HepG2 (cell line): Measurements from ENCODE around the gene PDGFA. TPM values are rescaled to one million over a fixed set of nuclear protein-coding genes. Genes with fewer than 3 reads are reported as not detected.

Source experiments
- ATAC-seq: fragments of 200-7000 bp; cut with Tn5 transposase; 3 replicates; pipeline ENCODE4 v1.9.1; 2020; ENCODE audit warnings: mild to moderate bottlenecking, moderate library complexity
- BruUV-seq: library from RNA; stranded (reverse); fragments of 400-500 nt; replicated peaks from 2 replicates; lab custom pipeline; 2021; lab: Mats Ljungman, UMichigan
- CTCF ChIA-PET: fragments of 300-600 bp; formaldehyde crosslinking; extraction: SDS; loops from one replicate; lab custom pipeline; 2021; ENCODE audit warnings: low total read pairs, inconsistent platforms, low intra/inter-chr PET ratio; lab: Yijun Ruan, JAX
- POLR2A ChIA-PET: fragments of 350-600 bp; sonication (Branson Sonifier 250); formaldehyde crosslinking; loops from one replicate; lab custom pipeline; 2020; ENCODE audit warnings: antibody characterized with exemption, inconsistent platforms; lab: Yijun Ruan, JAX
- DNase-seq: peaks from one replicate; pipeline ENCODE4 v3.0.0-alpha.2; 2015; ENCODE audit warnings: low spot score
- FAIRE-seq: peaks from 3 replicates; lab custom pipeline; 2011; peaks lifted over from hg19 to GRCh38; lab: Jason Lieb, UNC
- H2AFZ ChIP-seq: one replicate; pipeline ENCODE4 v1.6.1; 2011; ENCODE audit warnings: low read length, inconsistent platforms
- H3K27ac ChIP-seq: fragments of 300-600 bp; 3 replicates; pipeline ENCODE4 v1.8.0; 2011; ENCODE audit warnings: mixed run types, mild to moderate bottlenecking, mixed read lengths, low read length, inconsistent platforms; ENCODE audit not compliant: insufficient read depth; ENCODE audit errors: extremely low read length
- H3K27me3 ChIP-seq, 2 experiments: fragments of 200-600 bp in 1 of 2; 2 replicates in 1 of 2; 3 replicates in 1 of 2; pipeline versions ENCODE4 v1.6.0 to v1.8.0; 2011; ENCODE audit warnings: low read length in 2 of 2, mild to moderate bottlenecking in 2 of 2, moderate library complexity in 2 of 2, inconsistent platforms in 1 of 2; ENCODE audit not compliant: insufficient read depth in 2 of 2, control insufficient read depth in 1 of 2
- H3K36me3 ChIP-seq, 2 experiments: fragments of 200-600 bp in 1 of 2; replicated peaks in 1 of 2; 2 replicates in 1 of 2; 3 replicates in 1 of 2; pipeline versions ENCODE4 v1.5.1 to v1.8.0; 2011; ENCODE audit warnings: low read length in 2 of 2, inconsistent platforms in 1 of 2; ENCODE audit not compliant: insufficient read depth in 2 of 2, control insufficient read depth in 1 of 2
- H3K4me1 ChIP-seq: 2 replicates; pipeline ENCODE4 v1.5.1; 2012; ENCODE audit warnings: low read length, inconsistent platforms; ENCODE audit not compliant: insufficient read depth
- H3K4me2 ChIP-seq: 2 replicates; pipeline ENCODE4 v1.6.0; 2011; ENCODE audit warnings: low read depth, low read length, inconsistent platforms
- H3K4me3 ChIP-seq, 3 experiments: fragments of 200-600 bp in 1 of 3; sonication (generic), shearing (Covaris generic) in 1 of 3; replicated peaks in 1 of 3; 2 replicates each; pipeline ENCODE4 v1.5.1; 2011 to 2016; ENCODE audit warnings: low read length in 3 of 3, inconsistent platforms in 2 of 3, low read depth in 2 of 3, mild to moderate bottlenecking in 2 of 3, control low read depth in 1 of 3, mixed read lengths in 1 of 3; ENCODE audit not compliant: insufficient read depth in 1 of 3
- H3K79me2 ChIP-seq: one replicate; pipeline ENCODE4 v1.6.1; 2011; ENCODE audit warnings: low read length, inconsistent platforms; ENCODE audit not compliant: insufficient read depth
- H3K9ac ChIP-seq: 2 replicates; pipeline ENCODE4 v1.6.0; 2011; ENCODE audit warnings: mild to moderate bottlenecking, low read depth, low read length, inconsistent platforms; ENCODE audit not compliant: insufficient read depth
- H3K9me3 ChIP-seq: 2 replicates; pipeline ENCODE4 v1.5.1; 2012; ENCODE audit warnings: mild to moderate bottlenecking, low read length
- H4K20me1 ChIP-seq: 2 replicates; pipeline ENCODE4 v1.6.0; 2011; ENCODE audit warnings: inconsistent platforms, mild to moderate bottlenecking, low read length, moderate library complexity; ENCODE audit not compliant: insufficient read depth
- ASH2L ChIP-seq: fragments of 300-600, 200-600 bp; sonication (generic); IDR thresholded peaks from 2 replicates; pipeline ENCODE4 v1.7.0; 2017; ENCODE audit warnings: low read depth, mild to moderate bottlenecking, moderate library complexity, mixed read lengths, low read length; ENCODE audit not compliant: insufficient read length
- IRX3 ChIP-seq: sonication (generic); formaldehyde crosslinking; IDR thresholded peaks from 2 replicates; pipeline ENCODE4 v1.8.1; 2023; ENCODE audit warnings: mild to moderate bottlenecking, low read depth, missing genetic modification reagents, borderline replicate concordance
- KAT8 ChIP-seq: IDR thresholded peaks from 2 replicates; pipeline ENCODE4 v1.6.1; 2016; ENCODE audit warnings: missing genetic modification reagents, missing compliant biosample characterization
- SUZ12 ChIP-seq: fragments of 150-350 bp; IDR thresholded peaks from 2 replicates; pipeline ENCODE4 v1.6.1; 2014; ENCODE audit warnings: low read depth, low read length
- ZMAT3 ChIP-seq: sonication (generic); formaldehyde crosslinking; conservative IDR thresholded peaks from 2 replicates; pipeline ENCODE4 v1.7.0; 2021; ENCODE audit warnings: missing genetic modification reagents
- ZNF563 ChIP-seq: sonication (generic); formaldehyde crosslinking; IDR thresholded peaks from 2 replicates; pipeline ENCODE4 v1.8.0; 2022; ENCODE audit warnings: mild to moderate bottlenecking, moderate library complexity, missing genetic modification reagents
- ZNF770 ChIP-seq: sonication (generic); formaldehyde crosslinking; IDR thresholded peaks from 2 replicates; pipeline ENCODE4 v1.5.0; 2020; ENCODE audit warnings: mild to moderate bottlenecking, missing genetic modification reagents
- ZNF83 ChIP-seq: sonication (generic); formaldehyde crosslinking; IDR thresholded peaks from 2 replicates; pipeline ENCODE4 v1.4.0; 2020; ENCODE audit warnings: missing genetic modification reagents, mild to moderate bottlenecking, borderline replicate concordance
- WGBS: methylation state at CpG from one replicate; pipeline ENCODE4 v1.1.6; 2017; ENCODE audit warnings: low lambda C conversion rate; 5-methylcytosine and 5-hydroxymethylcytosine counted together
- in situ Hi-C: cut with HindIII; loops from 2 replicates; pipeline ENCODE4 v1.10.0; 2017; ENCODE audit warnings: low pct_unique_long_range_greater_than_20kb; ENCODE audit not compliant: extremely low pct_ligation_motif_present
- intact Hi-C: fragments of 100-400 bp; cut with micrococcal nuclease; formaldehyde crosslinking; loops from one replicate; pipeline ENCODE4 v1.10.0; 2022; ENCODE audit not compliant: unreplicated experiment
- polyA plus RNA-seq, 8 experiments: library from polyadenylated mRNA; depleted of rRNA in 3 of 8; stranded (reverse) in 7 of 8; unstranded in 1 of 8; fragments of >200 nt; fragmentation: Illumina TruSeq in 4 of 8; extraction: Trizol in 4 of 8; gene quantifications; 2 replicates each; pipeline versions ENCODE4 v1.2.1 to v1.2.3, GENCODE V29; 2011 to 2016; ENCODE audit warnings: low read depth in 4 of 8, missing spikeins in 1 of 8, mixed read lengths in 1 of 8; ENCODE audit not compliant: insufficient read depth in 1 of 8
- total RNA-seq, 5 experiments: library from RNA; depleted of rRNA; stranded (reverse); fragments of >200 nt; fragmentation: Illumina TruSeq; extraction: Trizol; gene quantifications; 2 replicates each; pipeline ENCODE4 v1.2.3, GENCODE V29; 2016; ENCODE audit warnings: low read depth in 1 of 5

The PDGFA gene
- total and polyA plus RNA-seq, 2 of the 13 experiments (the other 11 are each of a cell fraction or from before 2014, with no cell fraction given): 1.5 to 3.4 TPM

- TF ChIP-seq ZNF770 (CRISPR knock-in tag): peak; percentile 49; the same call in 1 of the 2 replicates
- no peak for TF ChIP-seq ZNF563 (CRISPR knock-in tag)
Observed at GRCh38 chr7:506921-507622, 12.6 kb downstream of the PDGFA start (continued).

- CTCF ChIA-PET: no interaction called here
- H3K79me2 ChIP-seq: no peaks in the 10 kb centered on the region
Observed at GRCh38 chr7:506391-506831, 13.2 kb downstream of the PDGFA start.

More at GRCh38 chr7:506391-506831, 13.2 kb downstream of the PDGFA start:
- H2AFZ ChIP-seq: no peak overlapping the region
- no peak overlapping the region for H3K27ac ChIP-seq
- peaks cover 33% of the 10 kb centered on the region for H3K4me1 ChIP-seq
- intact Hi-C loops (no loop called here), in situ Hi-C loops (no loop called here)
- DNase-seq: no peak
- H3K9me3 ChIP-seq: no peaks in the 10 kb centered on the region
- TF ChIP-seq ZMAT3 (CRISPR knock-in tag) (no peak), ASH2L (no peak), IRX3 (no peak), SUZ12 (no peak), ZNF83 (CRISPR knock-in tag) (no peak), KAT8 (CRISPR knock-in tag) (no peak)
- H3K27me3 ChIP-seq: no peaks in the 10 kb centered on the region
- H3K36me3 ChIP-seq: no peaks in the 10 kb centered on the region
- no peak for FAIRE-seq
- peaks cover 5% of the 10 kb centered on the region; the same call in 1 of the 2 replicates for H4K20me1 ChIP-seq
- 78% methylated on average over 4 of the region's 11 CpGs for WGBS
- no peak overlapping the region for H3K9ac ChIP-seq
- ATAC-seq: no peak
- no peak overlapping the region for H3K4me2 ChIP-seq
- POLR2A ChIA-PET: no interaction called here
- H3K4me3 ChIP-seq: no peak overlapping the region
- BruUV-seq: no TSS peak
